Activated CD8-positive, alpha-beta memory T cell treated with anti-CD3 and anti-CD28 coated beads for 24 hours (primary cell): ENCODE measurements around the gene ORM2.
A peak's percentile ranks its signal among the peaks of the same experiment; 100 is the strongest.
"Not testable (repeated sequence)": the region's sequence is repeated elsewhere in the genome, so short reads cannot be mapped to it uniquely, and the experiment has no call there.

Experiments used
- DNase-seq: peaks from one replicate; pipeline ENCODE4 v3.0.0-alpha.2; 2020

Gene ORM2

DNA sequence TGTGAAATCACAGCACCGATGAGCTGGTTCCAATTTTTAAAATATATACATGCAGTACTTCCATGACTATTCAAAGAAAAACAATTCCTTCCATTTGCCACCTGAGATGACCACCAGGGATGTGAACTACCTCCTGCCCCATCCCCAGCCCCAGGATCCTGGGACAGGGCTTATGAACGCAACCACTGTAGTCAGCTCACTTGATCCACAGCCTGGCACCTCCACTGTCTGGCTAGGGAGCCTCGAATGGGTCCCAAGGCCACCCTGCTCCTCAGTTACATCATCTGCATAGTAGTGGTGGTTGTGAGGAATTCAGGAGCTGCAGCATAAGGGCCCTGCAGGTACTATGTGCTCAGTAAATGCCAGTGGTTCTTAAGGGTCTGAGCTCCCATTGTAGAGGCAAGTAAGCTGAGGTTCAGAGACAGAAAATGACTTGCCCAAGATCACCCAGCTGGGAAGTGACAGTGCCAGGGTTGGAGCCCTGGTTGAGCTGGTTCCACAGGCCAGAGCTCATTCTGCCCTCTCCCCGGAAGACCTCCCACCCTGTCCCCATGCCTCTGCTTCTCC, 2.9 kb downstream of the ORM2 start:
- DNase-seq: not testable (repeated sequence)

DNA sequence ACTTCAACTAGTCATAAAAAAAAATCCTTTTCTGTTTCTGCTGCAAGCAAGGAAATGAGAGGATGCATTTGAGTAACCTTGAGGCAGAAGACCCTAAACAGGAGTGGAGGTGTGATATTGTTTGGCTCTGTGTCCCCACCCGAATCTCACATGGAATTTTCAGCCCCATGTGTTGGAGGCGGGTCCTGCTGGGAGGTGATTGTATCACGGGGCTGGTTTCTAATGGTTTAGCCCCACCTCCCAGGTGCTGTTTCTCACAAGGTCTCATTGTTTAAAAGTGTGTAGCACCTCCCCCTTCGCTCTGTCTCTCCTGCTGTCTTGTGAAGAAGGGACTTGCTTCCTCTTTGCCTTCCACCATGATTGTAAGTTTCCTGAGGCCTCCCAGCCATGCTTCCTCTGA, 4.0 kb downstream of the ORM2 start:
- not testable (repeated sequence) for DNase-seq

DNA sequence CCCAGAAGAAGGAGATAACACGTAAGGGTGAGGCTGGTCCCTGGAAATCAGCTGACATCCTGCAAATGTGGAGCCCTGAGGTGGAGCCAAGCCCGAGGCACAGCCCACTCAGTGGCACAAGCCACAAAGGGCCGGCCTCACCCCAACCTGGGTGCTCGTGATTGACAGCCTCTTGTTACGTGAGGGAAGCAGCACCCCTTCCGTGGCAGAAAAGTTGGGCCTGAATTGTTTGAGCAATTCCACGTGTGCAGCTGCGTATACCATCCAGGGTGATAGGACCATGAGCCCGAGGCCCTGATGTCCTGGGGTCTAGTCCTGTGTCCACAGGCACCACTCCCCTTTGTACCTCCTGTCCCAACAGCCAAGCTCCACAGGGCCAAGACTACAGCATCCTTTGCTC, 4.8 kb downstream of the ORM2 start:
- DNase-seq: no peak

DNA sequence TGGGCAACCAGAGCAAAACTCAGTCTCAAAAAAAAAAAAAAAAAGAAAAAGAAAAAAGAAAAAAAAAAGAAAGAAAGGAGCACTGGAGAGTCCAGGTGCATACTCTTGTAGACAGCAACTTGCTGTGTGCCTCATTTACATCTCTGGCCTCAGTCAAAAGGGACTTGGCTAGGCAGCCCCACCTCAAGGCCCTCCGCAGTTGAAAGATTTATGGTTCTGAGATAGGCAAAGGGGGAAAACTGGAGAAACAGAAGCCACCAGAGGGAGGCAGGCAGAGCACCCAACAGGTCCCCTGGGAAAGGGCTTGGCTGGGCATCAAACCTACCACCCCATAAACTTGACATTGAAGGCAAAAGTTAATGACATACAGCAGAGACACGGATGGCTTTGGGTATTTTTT, 6.1 kb downstream of the ORM2 start:
- DNase-seq: no peak

DNA sequence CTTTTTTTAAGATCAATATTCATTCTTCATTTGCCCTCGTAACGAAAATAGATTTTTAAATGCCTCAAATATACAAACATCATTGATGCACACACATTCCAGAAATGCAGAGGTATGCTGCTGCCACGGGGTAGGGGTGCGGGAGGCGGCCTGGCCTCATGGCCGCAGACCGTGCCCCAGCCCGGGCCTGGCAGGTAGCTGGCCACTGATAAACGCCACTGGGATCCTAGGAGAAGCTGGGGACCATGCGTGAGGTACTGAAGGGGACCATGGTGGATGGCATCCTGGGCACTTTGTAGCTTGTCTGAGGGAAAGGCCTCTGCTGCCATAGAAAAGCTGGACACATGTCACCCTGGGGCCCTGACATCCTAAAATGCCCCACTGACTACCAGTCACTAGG, 6.5 kb downstream of the ORM2 start:
- no peak for DNase-seq

DNA sequence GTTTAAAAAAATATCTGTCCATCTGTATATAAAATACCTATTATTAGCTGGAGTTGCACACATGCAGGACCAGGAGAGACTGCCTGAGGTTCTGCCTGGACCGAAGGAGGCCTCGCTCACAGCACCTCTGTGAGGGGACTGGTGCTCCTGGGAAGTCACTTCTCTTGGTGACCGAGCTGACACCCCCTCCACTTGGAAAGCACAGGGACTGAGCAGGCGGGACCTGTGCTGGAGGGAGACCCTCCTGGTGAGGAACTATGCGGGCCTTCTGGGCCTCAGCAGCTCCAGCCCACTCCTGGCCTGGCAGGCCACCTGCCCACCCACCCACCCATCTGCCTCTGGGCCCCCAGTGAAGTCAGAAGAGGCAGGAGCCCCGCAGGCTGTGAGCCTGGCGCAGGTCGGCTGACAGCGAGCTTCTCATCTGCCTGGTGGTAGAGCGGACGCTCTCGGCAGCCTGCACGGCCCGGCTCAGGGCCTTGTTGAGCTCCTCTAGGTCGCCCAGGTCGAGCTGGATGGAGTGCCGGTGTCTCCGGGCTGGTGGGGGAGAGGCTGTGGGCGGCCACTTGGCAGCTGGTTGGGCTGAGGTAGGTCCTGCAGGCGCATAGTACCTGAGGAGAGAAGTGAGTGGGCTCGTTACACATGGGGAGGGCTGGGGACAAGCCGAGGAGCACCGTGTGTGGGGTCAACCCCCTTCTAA, 7.2 kb downstream of the ORM2 start:
- DNase-seq: no peak

DNA sequence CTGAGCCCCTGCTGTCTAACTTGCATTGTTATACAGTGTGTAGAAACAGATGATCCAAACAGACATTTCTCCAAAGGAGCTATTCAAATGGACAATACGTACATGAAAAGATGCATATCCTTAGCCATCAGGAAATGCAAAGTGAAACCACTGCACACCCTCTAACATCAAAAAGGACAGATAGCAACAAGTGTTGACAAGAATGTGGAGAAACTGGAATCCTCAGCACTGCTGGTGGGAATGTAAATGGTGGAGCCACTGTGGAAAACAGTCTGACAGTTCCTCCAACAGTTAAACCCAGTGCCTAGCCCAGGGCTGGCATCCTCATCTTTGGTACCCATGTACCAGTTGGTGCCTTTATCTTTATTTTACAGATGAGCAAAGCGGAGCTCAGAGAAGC, 8.5 kb downstream of the ORM2 start:
- no peak for DNase-seq

DNA sequence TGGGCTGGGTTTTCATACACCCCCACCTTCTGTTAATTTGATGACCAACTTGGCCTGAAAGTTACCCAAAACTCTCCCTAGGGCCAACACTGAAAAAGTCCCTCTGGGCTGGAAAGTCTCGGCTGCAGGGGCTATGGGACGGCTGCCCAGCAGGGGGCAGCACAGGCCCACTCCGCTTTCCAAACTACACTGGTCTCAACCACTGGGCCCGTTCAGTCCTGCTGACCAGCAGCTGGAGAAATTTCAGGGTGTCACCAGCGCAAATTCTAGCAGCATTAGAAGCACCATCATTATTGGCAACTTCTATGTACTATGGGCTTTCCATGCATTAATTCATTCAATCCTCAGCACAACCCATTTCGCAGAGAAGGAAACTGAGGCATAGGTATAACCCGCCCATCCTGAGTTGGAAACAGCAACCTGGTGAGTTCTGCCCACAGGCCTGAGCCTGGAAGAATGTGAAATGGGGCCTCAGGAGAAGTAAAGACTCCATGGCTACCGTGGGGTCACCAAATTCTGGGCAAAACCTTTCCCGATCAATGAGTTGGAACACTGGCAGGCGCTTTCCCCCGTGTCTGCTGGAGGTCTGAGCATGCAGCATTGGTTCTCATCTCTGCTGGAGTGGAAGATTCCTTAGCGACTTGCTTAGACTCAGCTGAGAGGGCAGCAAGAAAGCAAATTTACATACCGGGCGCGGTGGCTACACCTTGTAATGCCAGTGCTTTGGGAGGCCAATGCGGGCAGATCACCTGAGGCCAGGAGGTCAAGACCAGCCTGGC, 9.7 kb downstream of the ORM2 start:
- peak; percentile 85 for DNase-seq

DNA sequence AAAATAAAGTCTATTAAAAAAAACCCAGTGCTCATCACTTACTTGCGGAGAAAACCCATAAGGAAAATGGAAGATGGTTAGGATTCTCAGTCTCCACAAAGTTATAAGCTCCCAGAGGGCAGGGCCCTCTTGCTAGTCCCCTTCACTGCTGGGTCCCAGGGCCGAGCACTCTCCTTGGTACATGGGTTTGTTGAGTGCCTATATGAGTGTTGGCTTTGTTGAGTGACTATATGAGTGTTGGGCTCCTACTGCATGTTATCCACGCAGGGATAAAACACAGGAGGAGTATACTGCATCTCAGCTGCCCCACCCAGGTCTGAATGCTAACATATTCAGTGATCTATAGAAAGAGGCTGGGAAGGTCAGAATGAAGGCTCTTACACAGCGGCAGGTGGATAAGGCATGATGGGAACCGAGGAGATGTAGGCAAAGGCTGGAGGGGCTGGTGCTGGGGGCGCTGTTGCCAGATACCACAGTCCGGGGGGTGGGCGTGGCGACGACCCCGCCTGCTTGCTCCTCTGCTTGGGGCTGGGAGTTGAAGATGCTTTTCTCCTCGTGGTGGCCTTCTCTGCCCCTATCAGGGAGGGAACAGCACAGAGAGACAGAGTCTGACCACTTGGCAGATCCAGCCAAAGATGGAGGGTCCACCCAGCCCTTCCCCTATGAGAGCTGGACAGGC, 11.6 kb downstream of the ORM2 start:
- DNase-seq: no peak

DNA sequence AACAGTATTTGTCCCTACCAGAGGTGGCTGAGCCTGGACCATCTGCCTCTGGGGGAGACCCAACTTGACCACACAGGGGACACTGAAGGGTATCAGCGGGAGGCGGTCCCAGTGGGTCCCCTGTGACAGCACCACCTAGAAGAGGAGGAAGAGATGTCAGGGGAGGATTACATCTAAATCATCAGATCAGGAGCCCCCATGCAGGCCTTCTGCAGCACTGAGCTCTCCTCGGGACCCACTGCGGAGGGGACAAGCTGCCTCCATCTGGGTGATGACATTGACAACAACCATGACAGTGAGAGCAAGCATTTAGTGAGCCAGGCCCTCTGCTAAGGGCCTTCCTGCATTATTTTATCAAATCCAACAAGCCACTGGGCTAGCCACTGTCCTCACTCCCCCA, 12.3 kb downstream of the ORM2 start:
- no peak for DNase-seq

DNA sequence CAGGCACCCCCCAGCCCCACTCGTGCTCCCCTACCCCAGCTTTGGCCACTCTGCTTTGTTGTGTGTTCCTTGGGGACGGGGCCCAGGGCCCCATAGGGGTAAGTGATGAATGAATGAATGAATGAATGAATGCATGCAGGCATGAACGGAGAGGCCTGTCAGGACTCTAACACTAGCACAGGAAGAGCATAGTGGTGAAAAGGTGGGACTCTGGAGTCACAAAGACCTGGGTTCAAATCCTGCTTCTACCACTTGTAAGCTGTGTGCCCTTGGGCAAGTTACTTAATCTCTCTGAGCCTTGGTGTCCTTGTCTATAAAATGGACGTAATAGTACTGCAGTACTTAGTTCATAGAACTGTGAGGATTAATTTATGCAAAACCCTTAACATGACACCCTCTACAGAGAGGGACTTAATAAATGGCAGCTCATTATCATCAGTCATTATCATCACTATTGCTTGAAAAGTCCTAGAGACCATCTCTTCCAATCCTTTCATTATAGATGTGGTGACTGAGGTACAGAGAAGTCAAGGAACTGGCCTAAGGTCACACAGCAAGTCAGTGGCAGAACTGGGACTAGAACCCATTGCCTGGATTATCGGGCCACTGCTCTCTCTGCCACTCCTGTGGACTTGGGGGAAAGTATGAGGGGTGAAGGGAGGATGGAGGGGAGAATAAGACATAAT, 13.2 kb downstream of the ORM2 start:
- DNase-seq: no peak

DNA sequence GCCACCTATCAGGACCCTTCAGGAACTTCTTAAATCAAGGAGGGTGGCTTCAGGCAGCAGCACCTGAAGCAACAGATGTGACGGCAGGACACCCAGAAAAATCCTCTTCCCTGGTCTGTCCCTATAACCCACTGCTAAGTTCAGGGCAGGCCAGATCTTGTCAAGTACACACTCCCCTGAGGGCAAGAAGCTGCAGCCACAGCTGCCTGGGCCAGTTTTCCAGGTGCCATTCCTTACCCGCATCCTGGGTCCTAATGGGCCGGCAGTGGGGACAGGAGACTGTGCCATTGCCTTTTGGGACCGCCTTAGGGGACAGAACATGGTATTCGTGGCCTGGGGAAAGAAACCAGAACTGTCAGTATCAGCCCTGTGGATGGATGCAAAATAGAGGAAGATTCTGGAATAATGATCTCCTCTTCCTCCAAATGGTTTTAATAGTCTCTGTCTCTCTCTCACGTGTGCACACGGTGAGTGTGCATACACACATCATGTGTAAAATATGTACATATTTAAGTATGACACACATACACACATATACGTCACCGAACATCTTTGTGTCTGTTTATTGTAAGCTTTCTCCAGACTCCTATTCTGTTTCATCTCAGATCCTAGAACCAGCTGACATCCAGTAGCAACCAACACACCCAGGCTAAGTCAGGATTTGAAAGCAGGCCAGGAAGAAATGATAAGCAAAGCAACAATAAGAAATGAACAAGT, 14.0 kb downstream of the ORM2 start:
- no peak for DNase-seq

DNA sequence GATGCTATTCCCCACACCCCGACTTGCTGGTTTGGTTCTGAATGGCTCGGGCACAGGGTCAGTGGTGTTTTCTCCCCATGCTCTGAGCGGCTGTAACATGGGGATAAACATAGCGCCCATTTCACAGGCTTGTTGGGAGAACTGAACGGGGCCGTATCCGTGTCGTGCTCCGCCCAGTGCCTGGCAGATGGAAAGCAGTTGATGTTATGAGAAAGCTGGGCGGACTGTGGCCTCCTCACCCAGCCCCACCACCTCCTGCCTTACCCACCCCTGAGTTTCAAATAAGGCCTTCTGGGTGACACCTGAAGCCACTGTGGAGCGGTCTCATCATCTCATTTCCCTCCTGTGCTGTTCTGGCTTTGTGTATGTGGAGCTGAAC, 14.5 kb downstream of the ORM2 start:
- no peak for DNase-seq

DNA sequence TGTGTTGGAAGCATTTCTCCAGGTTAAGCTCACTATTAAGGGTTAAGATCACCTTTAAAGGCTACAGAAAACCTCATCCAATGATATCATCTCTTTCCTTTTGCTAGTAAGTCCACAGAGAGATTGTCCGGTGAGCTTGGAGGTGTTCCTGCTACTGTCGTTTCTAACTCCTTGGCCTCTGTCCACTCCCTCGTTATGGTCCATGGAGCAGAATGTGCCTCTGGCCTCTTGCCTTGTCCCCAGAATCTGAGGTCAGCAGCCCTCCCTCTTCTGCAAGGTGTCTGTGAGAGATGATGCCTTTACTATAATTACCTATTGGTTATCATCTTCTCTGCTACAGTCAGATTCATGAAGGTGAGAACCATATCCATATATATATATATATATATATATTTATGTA, 15.0 kb downstream of the ORM2 start:
- DNase-seq: no peak

DNA sequence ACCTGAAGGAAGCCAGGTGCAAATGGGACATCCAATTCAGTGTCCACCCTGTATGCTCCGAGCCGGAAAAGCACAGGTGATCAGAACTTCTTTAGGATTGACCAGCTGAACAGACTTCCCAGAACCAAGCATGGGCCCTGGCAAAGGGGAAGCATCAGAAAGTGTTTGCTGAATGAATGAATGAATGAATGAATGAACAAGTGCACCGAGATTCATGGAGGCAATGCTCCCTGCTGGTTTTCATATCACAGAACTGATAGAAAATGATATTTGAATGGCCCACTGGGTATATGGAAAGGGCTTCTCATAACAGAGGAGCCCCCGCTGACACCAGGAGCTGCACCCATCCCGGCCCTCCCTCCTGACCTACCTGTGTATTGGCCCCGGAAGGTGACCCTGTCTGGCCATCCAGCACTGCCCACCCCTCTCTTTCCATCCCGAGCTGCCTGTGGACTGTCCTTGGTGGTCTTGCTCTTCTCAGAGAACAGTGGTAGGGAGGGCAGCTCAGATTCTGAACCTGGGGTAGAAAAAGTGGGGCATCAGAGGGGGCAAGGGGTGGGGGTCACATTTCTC, 15.9 kb downstream of the ORM2 start:
- DNase-seq: no peak

DNA sequence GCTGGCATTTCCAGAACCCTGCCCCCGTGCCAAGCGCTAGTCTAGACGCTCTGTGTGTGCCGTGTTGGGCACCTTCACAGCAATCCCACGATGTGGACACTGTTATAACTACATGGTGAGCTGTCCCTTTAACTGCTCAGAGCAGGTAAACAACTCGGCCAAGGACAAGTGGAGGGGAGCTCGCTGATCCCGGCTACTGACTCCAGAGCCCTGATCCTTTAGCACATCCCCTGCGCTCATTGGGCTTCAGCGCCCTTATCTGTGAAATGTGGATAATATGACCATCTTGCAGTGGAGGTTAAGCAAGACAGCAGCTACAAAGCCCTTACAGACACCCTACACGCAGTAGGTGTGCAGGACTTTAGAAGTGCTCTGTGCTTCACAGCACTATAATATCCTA, 16.5 kb downstream of the ORM2 start:
- no peak for DNase-seq

DNA sequence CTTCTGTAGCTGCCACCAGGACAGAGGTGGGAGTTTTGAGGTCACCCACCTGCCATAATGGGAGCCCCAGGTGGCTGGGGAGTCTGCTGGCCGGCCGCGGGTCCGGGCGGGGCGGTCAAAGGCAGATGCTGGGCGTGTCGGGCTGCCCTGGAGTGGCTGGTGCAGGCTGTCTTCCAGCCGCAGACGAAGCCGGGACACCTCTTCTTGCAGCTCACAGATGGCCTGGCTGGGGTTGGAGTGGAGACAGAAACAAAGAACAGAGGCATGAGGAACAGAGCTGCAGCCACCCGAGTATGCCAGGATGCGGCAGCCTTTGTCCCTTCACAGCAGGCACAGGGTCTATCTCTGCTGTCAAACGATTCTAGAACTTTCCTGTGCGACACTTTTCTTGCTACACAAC, 18.0 kb downstream of the ORM2 start:
- DNase-seq: no peak

DNA sequence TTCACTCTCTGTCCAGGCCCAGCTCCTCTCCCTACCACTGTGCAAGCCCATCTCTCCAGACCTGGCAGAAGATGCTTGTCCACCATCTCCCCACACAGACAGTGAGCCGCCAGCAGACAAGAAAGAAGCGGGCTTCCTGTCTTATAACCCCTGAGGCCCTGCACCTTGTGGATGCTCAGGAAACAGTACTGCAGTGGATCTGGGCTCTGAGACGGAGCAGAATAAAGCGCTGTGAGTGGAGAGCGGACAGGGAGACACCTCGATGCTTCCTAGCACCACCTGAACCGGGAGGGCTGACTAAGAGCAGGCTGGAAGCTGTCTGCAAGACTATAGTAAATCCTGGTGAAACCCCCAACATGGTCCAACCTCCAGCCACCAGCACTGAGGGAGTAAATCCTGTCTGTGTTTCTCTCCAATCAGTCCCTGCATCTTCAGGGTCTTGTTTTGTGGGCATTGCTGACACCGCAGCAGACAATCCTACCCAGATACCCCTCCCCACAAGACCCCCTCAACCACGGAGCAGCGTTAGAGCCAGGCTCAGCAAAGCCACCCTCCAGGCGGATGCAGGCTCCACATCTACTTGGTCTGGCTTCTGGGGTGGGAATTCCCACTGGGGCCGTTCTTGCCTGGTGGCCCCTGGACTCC, 18.7 kb downstream of the ORM2 start:
- no peak for DNase-seq

DNA sequence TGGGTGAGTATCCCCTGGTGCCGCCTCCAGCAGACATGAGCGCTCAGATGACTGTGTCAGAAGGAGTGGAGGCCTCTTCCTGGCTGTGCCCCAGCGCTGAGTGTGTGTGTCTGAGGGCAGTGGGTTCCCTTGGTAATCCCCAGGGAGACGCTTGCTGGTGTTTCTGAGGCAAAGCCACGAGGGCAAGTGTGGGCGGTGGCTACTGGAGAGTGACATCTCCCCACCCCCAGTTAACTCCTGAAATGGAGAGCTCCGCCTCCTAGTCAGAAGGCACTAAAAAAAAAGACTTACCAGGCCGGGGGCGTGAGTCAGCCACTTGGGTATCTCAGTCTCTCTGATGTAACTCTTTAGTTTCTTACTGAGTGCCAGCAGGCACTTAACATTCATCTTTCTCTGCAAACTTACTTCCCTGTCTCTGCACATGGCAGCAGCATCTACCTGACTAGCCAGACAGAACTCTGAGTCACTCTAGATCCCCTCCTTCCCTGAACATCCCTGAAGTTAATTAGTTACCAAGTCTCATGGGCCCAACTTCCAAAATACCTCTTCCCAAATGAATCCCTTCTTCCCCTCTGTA, 19.3 kb downstream of the ORM2 start:
- DNase-seq: peak; percentile 92

DNA sequence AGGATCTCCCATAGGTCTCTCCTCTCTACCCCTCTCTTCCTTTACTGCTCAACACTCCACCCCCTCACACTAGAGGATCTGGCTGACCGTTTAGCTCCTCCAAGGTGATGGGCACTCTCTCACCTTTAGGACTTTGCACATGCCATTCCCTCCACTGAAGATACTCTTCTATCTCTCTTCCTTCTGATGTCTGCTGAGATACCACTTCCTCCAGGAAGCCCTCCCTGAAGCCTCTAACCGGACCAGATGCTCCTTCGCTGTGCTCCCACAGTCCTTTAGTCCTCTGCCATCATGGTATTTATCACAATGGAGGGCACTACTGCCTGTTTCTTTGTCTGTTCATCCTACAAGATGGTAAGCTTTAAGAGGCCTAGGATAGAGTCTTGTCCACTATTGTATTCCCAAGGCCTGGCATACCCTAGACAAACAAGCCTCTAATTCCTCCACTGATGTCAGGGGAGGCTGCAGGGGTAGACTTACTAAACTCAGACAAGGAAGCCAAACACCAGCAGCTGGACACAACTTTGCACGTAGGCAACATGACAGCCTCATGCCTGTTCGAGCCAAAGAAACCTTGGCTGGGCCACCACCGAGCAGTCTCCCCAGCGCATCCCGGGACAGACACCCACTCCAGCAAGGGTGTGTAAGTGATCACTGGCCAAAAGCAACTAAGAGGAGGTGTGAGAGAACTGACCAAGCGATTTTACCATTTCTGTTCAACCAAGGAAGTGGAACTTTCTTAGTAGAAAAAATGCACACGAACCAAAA, 20.2 kb downstream of the ORM2 start:
- no peak for DNase-seq
